Activated T-cell treated with anti-CD3 and anti-CD28 coated beads, Interleukin-2, amount 50 U/mL, for 1 hour (primary cell): ENCODE results near the gene URGCP.
"Not testable (repeated sequence)": the region's sequence is repeated elsewhere in the genome, so short reads cannot be mapped to it uniquely, and the experiment has no call there.

Experiments used
- DNase-seq: peaks from one replicate; pipeline ENCODE4 v3.0.0-alpha.2; 2020

Gene URGCP

GRCh38 chr7:43905956-43906330, 453 bp downstream of the URGCP start:
- peak; percentile 53 for DNase-seq

GRCh38 chr7:43905209-43905946, 1.0 kb downstream of the URGCP start:
- DNase-seq, result no peak

- DNase-seq, result no peak
These were observed 1.7 kb downstream of the URGCP start for GRCh38 chr7:43904533-43905208.

GRCh38 chr7:43902542-43903054, 3.8 kb downstream of the URGCP start:
- no peak for DNase-seq

GRCh38 chr7:43898571-43898970, 7.8 kb downstream of the URGCP start:
- DNase-seq, result not testable (repeated sequence)

- DNase-seq, result no peak
These were observed 10.5 kb downstream of the URGCP start for GRCh38 chr7:43895847-43896415.

- no peak for DNase-seq
These were observed 15.1 kb downstream of the URGCP start for GRCh38 chr7:43891069-43891955.

- DNase-seq, result no peak
These were observed 15.9 kb downstream of the URGCP start for GRCh38 chr7:43890468-43890867.

- DNase-seq, result no peak
These were observed 17.1 kb downstream of the URGCP start for GRCh38 chr7:43888993-43889945.

GRCh38 chr7:43884617-43885016, 21.8 kb downstream of the URGCP start:
- no peak for DNase-seq

GRCh38 chr7:43884209-43884608, 22.2 kb downstream of the URGCP start:
- no peak for DNase-seq

GRCh38 chr7:43880596-43880995, 25.8 kb downstream of the URGCP start:
- no peak for DNase-seq

- DNase-seq, result no peak
These were observed 26.9 kb downstream of the URGCP start for GRCh38 chr7:43879477-43879876.

- DNase-seq, result no peak
These were observed 27.5 kb downstream of the URGCP start for GRCh38 chr7:43878867-43879266.

GRCh38 chr7:43877968-43878864, 28.2 kb downstream of the URGCP start:
- no peak for DNase-seq

- no peak for DNase-seq
These were observed 29.2 kb downstream of the URGCP start for GRCh38 chr7:43876976-43877745.

- DNase-seq, result no peak
These were observed 30.2 kb downstream of the URGCP start for GRCh38 chr7:43876241-43876640.

GRCh38 chr7:43873300-43873699, 33.1 kb downstream of the URGCP start:
- no peak for DNase-seq

GRCh38 chr7:43872406-43873110, 33.8 kb downstream of the URGCP start:
- no peak for DNase-seq
